ENCODE data around the gene LRRN3.

The LRRN3 gene

GRCh38 chr7:111093496-111093895 lies 2.6 kb downstream of the LRRN3 start:
- Histone ChIP-seq H3K4me3 (ENCODE audit: low read depth in 1 of 2, low read length in 2 of 2) (no peak overlapping the region), H3K27ac (ENCODE audit: low read length) (no peak overlapping the region), H3K36me3 (ENCODE audit: control insufficient read depth in 1 of 2, insufficient read depth in 2 of 2, low read length in 2 of 2) (no peaks in the 10 kb centered on the region), H3K27me3 (ENCODE audit: low read depth, low read length) (no peaks in the 10 kb centered on the region), H3K4me1 (ENCODE audit: control insufficient read depth in 1 of 2, insufficient read depth in 2 of 2, low read length in 2 of 2) (peaks cover 9 to 11% of the 10 kb centered on the region in 2 donors), H3K9me3 (ENCODE audit: control insufficient read depth in 1 of 2, low read length in 2 of 2) (no peaks in the 10 kb centered on the region)

GRCh38 chr7:111094419-111094818 lies 3.5 kb downstream of the LRRN3 start:
- peaks cover 9 to 11% of the 10 kb centered on the region in 2 donors for H3K4me1 ChIP-seq (ENCODE audit: control insufficient read depth in 1 of 2, insufficient read depth in 2 of 2, low read length in 2 of 2)
- no peak overlapping the region for H3K27ac ChIP-seq (ENCODE audit: low read length)
- no peaks in the 10 kb centered on the region for H3K27me3 ChIP-seq (ENCODE audit: low read depth, low read length)
- no peaks in the 10 kb centered on the region for H3K36me3 ChIP-seq (ENCODE audit: control insufficient read depth in 1 of 2, insufficient read depth in 2 of 2, low read length in 2 of 2)
- no peak overlapping the region for H3K4me3 ChIP-seq (ENCODE audit: low read depth in 1 of 2, low read length in 2 of 2)
- no peaks in the 10 kb centered on the region for H3K9me3 ChIP-seq (ENCODE audit: control insufficient read depth in 1 of 2, low read length in 2 of 2)

- no peaks in the 10 kb centered on the region for H3K9me3 ChIP-seq (ENCODE audit: control insufficient read depth in 1 of 2, low read length in 2 of 2)
- no peaks in the 10 kb centered on the region for H3K27me3 ChIP-seq (ENCODE audit: low read depth, low read length)
- H3K36me3 ChIP-seq (ENCODE audit: control insufficient read depth in 1 of 2, insufficient read depth in 2 of 2, low read length in 2 of 2), result no peaks in the 10 kb centered on the region
- no peak overlapping the region for H3K27ac ChIP-seq (ENCODE audit: low read length)
- H3K4me1 ChIP-seq (ENCODE audit: control insufficient read depth in 1 of 2, insufficient read depth in 2 of 2, low read length in 2 of 2), result peaks cover 9 to 10% of the 10 kb centered on the region in 2 donors
- H3K4me3 ChIP-seq (ENCODE audit: low read depth in 1 of 2, low read length in 2 of 2), result no peak overlapping the region
Observed at GRCh38 chr7:111096997-111097396, 6.1 kb downstream of the LRRN3 start.

- no peak overlapping the region for H3K4me3 ChIP-seq (ENCODE audit: low read depth in 1 of 2, low read length in 2 of 2)
- H3K36me3 ChIP-seq (ENCODE audit: control insufficient read depth in 1 of 2, insufficient read depth in 2 of 2, low read length in 2 of 2), result no peaks in the 10 kb centered on the region
- H3K27ac ChIP-seq (ENCODE audit: low read length), result no peak overlapping the region
- no peaks in the 10 kb centered on the region for H3K27me3 ChIP-seq (ENCODE audit: low read depth, low read length)
- H3K4me1 ChIP-seq (ENCODE audit: control insufficient read depth in 1 of 2, insufficient read depth in 2 of 2, low read length in 2 of 2), result no peaks in the 10 kb centered on the region
- no peaks in the 10 kb centered on the region for H3K9me3 ChIP-seq (ENCODE audit: control insufficient read depth in 1 of 2, low read length in 2 of 2)
Observed at GRCh38 chr7:111098011-111098925, 7.3 kb downstream of the LRRN3 start.

- Histone ChIP-seq H3K9me3 (ENCODE audit: control insufficient read depth in 1 of 2, low read length in 2 of 2) (no peaks in the 10 kb centered on the region), H3K27me3 (ENCODE audit: low read depth, low read length) (no peaks in the 10 kb centered on the region), H3K27ac (ENCODE audit: low read length) (no peak overlapping the region), H3K4me1 (ENCODE audit: control insufficient read depth in 1 of 2, insufficient read depth in 2 of 2, low read length in 2 of 2) (no peaks in the 10 kb centered on the region), H3K36me3 (ENCODE audit: control insufficient read depth in 1 of 2, insufficient read depth in 2 of 2, low read length in 2 of 2) (no peaks in the 10 kb centered on the region), H3K4me3 (ENCODE audit: low read depth in 1 of 2, low read length in 2 of 2) (no peak overlapping the region)
Observed at GRCh38 chr7:111098926-111099250, 8.0 kb downstream of the LRRN3 start.

GRCh38 chr7:111101856-111102646 lies 11.1 kb downstream of the LRRN3 start:
- no peak overlapping the region for H3K27ac ChIP-seq (ENCODE audit: low read length)
- H3K36me3 ChIP-seq (ENCODE audit: control insufficient read depth in 1 of 2, insufficient read depth in 2 of 2, low read length in 2 of 2), result no peaks in the 10 kb centered on the region
- no peak overlapping the region for H3K4me3 ChIP-seq (ENCODE audit: low read depth in 1 of 2, low read length in 2 of 2)
- no peaks in the 10 kb centered on the region for H3K9me3 ChIP-seq (ENCODE audit: control insufficient read depth in 1 of 2, low read length in 2 of 2)
- no peaks in the 10 kb centered on the region for H3K27me3 ChIP-seq (ENCODE audit: low read depth, low read length)
- no peaks in the 10 kb centered on the region for H3K4me1 ChIP-seq (ENCODE audit: control insufficient read depth in 1 of 2, insufficient read depth in 2 of 2, low read length in 2 of 2)

GRCh38 chr7:111103136-111103535 lies 12.2 kb downstream of the LRRN3 start:
- no peaks in the 10 kb centered on the region for H3K9me3 ChIP-seq (ENCODE audit: control insufficient read depth in 1 of 2, low read length in 2 of 2)
- no peaks in the 10 kb centered on the region for H3K36me3 ChIP-seq (ENCODE audit: control insufficient read depth in 1 of 2, insufficient read depth in 2 of 2, low read length in 2 of 2)
- no peaks in the 10 kb centered on the region for H3K27me3 ChIP-seq (ENCODE audit: low read depth, low read length)

GRCh38 chr7:111103678-111104274 lies 12.8 kb downstream of the LRRN3 start:
- H3K27me3 ChIP-seq (ENCODE audit: low read depth, low read length), result no peaks in the 10 kb centered on the region
- no peak overlapping the region for H3K27ac ChIP-seq (ENCODE audit: low read length)
- no peaks in the 10 kb centered on the region for H3K9me3 ChIP-seq (ENCODE audit: control insufficient read depth in 1 of 2, low read length in 2 of 2)
- H3K4me1 ChIP-seq (ENCODE audit: control insufficient read depth in 1 of 2, insufficient read depth in 2 of 2, low read length in 2 of 2), result peaks cover 0 to 7% of the 10 kb centered on the region in 2 donors
- H3K4me3 ChIP-seq (ENCODE audit: low read depth in 1 of 2, low read length in 2 of 2), result no peak overlapping the region
- H3K36me3 ChIP-seq (ENCODE audit: control insufficient read depth in 1 of 2, insufficient read depth in 2 of 2, low read length in 2 of 2), result no peaks in the 10 kb centered on the region

More at GRCh38 chr7:111103136-111103535, 12.2 kb downstream of the LRRN3 start:
- Histone ChIP-seq H3K4me3 (ENCODE audit: low read depth in 1 of 2, low read length in 2 of 2) (no peak overlapping the region), H3K27ac (ENCODE audit: low read length) (no peak overlapping the region), H3K4me1 (ENCODE audit: control insufficient read depth in 1 of 2, insufficient read depth in 2 of 2, low read length in 2 of 2) (peaks cover 0 to 7% of the 10 kb centered on the region in 2 donors)

- H3K27me3 ChIP-seq (ENCODE audit: low read depth, low read length), result no peaks in the 10 kb centered on the region
- H3K9me3 ChIP-seq (ENCODE audit: control insufficient read depth in 1 of 2, low read length in 2 of 2), result no peaks in the 10 kb centered on the region
- peaks cover 0 to 7% of the 10 kb centered on the region in 2 donors for H3K4me1 ChIP-seq (ENCODE audit: control insufficient read depth in 1 of 2, insufficient read depth in 2 of 2, low read length in 2 of 2)
- no peak overlapping the region for H3K27ac ChIP-seq (ENCODE audit: low read length)
- no peaks in the 10 kb centered on the region for H3K36me3 ChIP-seq (ENCODE audit: control insufficient read depth in 1 of 2, insufficient read depth in 2 of 2, low read length in 2 of 2)
- H3K4me3 ChIP-seq (ENCODE audit: low read depth in 1 of 2, low read length in 2 of 2), result no peak overlapping the region
Observed at GRCh38 chr7:111104710-111105109, 13.8 kb downstream of the LRRN3 start.

- Histone ChIP-seq H3K9me3 (ENCODE audit: control insufficient read depth in 1 of 2, low read length in 2 of 2) (no peaks in the 10 kb centered on the region), H3K27me3 (ENCODE audit: low read depth, low read length) (no peaks in the 10 kb centered on the region), H3K27ac (ENCODE audit: low read length) (no peak overlapping the region), H3K4me1 (ENCODE audit: control insufficient read depth in 1 of 2, insufficient read depth in 2 of 2, low read length in 2 of 2) (peaks cover 0 to 7% of the 10 kb centered on the region in 2 donors), H3K36me3 (ENCODE audit: control insufficient read depth in 1 of 2, insufficient read depth in 2 of 2, low read length in 2 of 2) (no peaks in the 10 kb centered on the region), H3K4me3 (ENCODE audit: low read depth in 1 of 2, low read length in 2 of 2) (no peak overlapping the region)
Observed at GRCh38 chr7:111105269-111105668, 14.3 kb downstream of the LRRN3 start.

GRCh38 chr7:111107579-111107978 lies 16.7 kb downstream of the LRRN3 start:
- Histone ChIP-seq H3K9me3 (ENCODE audit: control insufficient read depth in 1 of 2, low read length in 2 of 2) (no peaks in the 10 kb centered on the region), H3K4me1 (ENCODE audit: control insufficient read depth in 1 of 2, insufficient read depth in 2 of 2, low read length in 2 of 2) (peaks cover 0 to 7% of the 10 kb centered on the region in 2 donors), H3K27ac (ENCODE audit: low read length) (no peak overlapping the region), H3K36me3 (ENCODE audit: control insufficient read depth in 1 of 2, insufficient read depth in 2 of 2, low read length in 2 of 2) (no peaks in the 10 kb centered on the region), H3K4me3 (ENCODE audit: low read depth in 1 of 2, low read length in 2 of 2) (no peak overlapping the region), H3K27me3 (ENCODE audit: low read depth, low read length) (no peaks in the 10 kb centered on the region)

All from muscle layer of duodenum (tissue), 2 donors.